SK-N-SH (cell line): ENCODE results near the gene VGLL4. TPM values are rescaled to one million over a fixed set of nuclear protein-coding genes. Genes with fewer than 3 reads are reported as not detected.

Source experiments
- CTCF ChIA-PET: fragments of 300-600, 350-600 bp; formaldehyde crosslinking; extraction: SDS; loops from one replicate; lab custom pipeline; 2021; lab: Yijun Ruan, JAX
- POLR2A ChIA-PET: fragments of 350-600 bp; sonication (Branson Sonifier 250); formaldehyde crosslinking; extraction: SDS; loops from one replicate; lab custom pipeline; 2020; ENCODE audit warnings: antibody characterized with exemption, inconsistent platforms; lab: Yijun Ruan, JAX
- DNase-seq: peaks from one replicate; pipeline ENCODE4 v3.0.0; 2012
- H2AFZ ChIP-seq: fragments of 200-600 bp; sonication (generic); 2 replicates; pipeline ENCODE4 v1.8.1; 2016; ENCODE audit warnings: antibody characterized with exemption, mild to moderate bottlenecking, low read depth
- H3F3A ChIP-seq: fragments of 200-600 bp; sonication (generic); replicated peaks from 2 replicates; pipeline ENCODE3; 2016; ENCODE audit warnings: antibody characterized with exemption, mild to moderate bottlenecking; ENCODE audit not compliant: insufficient read depth
- H3K27ac ChIP-seq, 2 experiments: fragments of 200-500 bp in 1 of 2; fragments of 200-600 bp in 1 of 2; sonication (Bioruptor generic) in 1 of 2; sonication (generic), shearing (Covaris generic) in 1 of 2; 2 replicates each; pipeline versions ENCODE4 v1.5.1 to v1.6.1; 2014 to 2016; ENCODE audit warnings: low read depth in 2 of 2, inconsistent platforms in 1 of 2, low read length in 1 of 2, mild to moderate bottlenecking in 1 of 2, mixed read lengths in 1 of 2
- H3K27me3 ChIP-seq: fragments of 200-600 bp; sonication (generic), shearing (Covaris generic); 2 replicates; pipeline ENCODE4 v1.6.1; 2016; ENCODE audit warnings: mixed run types; ENCODE audit not compliant: insufficient read depth
- H3K36me3 ChIP-seq, 2 experiments: fragments of 200-500 bp in 1 of 2; fragments of 200-600 bp in 1 of 2; sonication (Bioruptor generic) in 1 of 2; sonication (generic) in 1 of 2; replicated peaks in 1 of 2; 2 replicates each; pipeline versions ENCODE3 to v1.5.1; 2014 to 2016; ENCODE audit warnings: low read length in 1 of 2, mild to moderate bottlenecking in 1 of 2; ENCODE audit not compliant: insufficient read depth in 2 of 2, control insufficient read depth in 1 of 2
- H3K4me1 ChIP-seq, 2 experiments: fragments of 200-500 bp in 1 of 2; fragments of 200-600 bp in 1 of 2; sonication (Bioruptor generic) in 1 of 2; sonication (generic), shearing (Covaris generic) in 1 of 2; 2 replicates each; pipeline versions ENCODE4 v1.5.1 to v1.6.1; 2014 to 2016; ENCODE audit warnings: low read depth in 1 of 2, low read length in 1 of 2, mixed run types in 1 of 2; ENCODE audit not compliant: insufficient read depth in 2 of 2, control insufficient read depth in 1 of 2
- H3K4me2 ChIP-seq: fragments of 200-600 bp; sonication (generic), shearing (Covaris generic); 2 replicates; pipeline ENCODE4 v1.6.1; 2017; ENCODE audit warnings: mixed run types
- H3K4me3 ChIP-seq, 2 experiments: fragments of 200-500 bp in 1 of 2; fragments of 200-600 bp in 1 of 2; sonication (Bioruptor generic) in 1 of 2; sonication (generic), shearing (Covaris generic) in 1 of 2; 2 replicates each; pipeline versions ENCODE4 v1.5.1 to v1.8.1; 2014 to 2016; ENCODE audit warnings: low read depth in 2 of 2, inconsistent platforms in 1 of 2, low read length in 1 of 2, mild to moderate bottlenecking in 1 of 2, mixed read lengths in 1 of 2, moderate library complexity in 1 of 2
- H3K79me2 ChIP-seq: fragments of 200-600 bp; sonication (generic); 2 replicates; pipeline ENCODE4 v1.8.1; 2017; ENCODE audit warnings: mild to moderate bottlenecking; ENCODE audit not compliant: insufficient read depth
- H3K9ac ChIP-seq: fragments of 200-600 bp; sonication (generic); 2 replicates; pipeline ENCODE4 v1.6.1; 2017; ENCODE audit warnings: mixed run types
- H3K9me2 ChIP-seq: fragments of 200-600 bp; sonication (generic); 2 replicates; pipeline ENCODE4 v1.6.1; 2017; ENCODE audit warnings: mixed run types
- H3K9me3 ChIP-seq: fragments of 200-600 bp; sonication (generic); 2 replicates; pipeline ENCODE4 v1.6.1; 2017; ENCODE audit warnings: mixed run types, mild to moderate bottlenecking, moderate library complexity
- H4K20me1 ChIP-seq: fragments of 200-600 bp; sonication (generic); 2 replicates; pipeline ENCODE4 v1.6.1; 2017; ENCODE audit warnings: mild to moderate bottlenecking, mixed run types; ENCODE audit not compliant: insufficient read depth
- ELF1 ChIP-seq: IDR thresholded peaks from 2 replicates; pipeline ENCODE4 v1.4.0; 2012
- JUND ChIP-seq: IDR thresholded peaks from 2 replicates; pipeline ENCODE4 v1.4.0; 2012
- MXI1 ChIP-seq: IDR thresholded peaks from 2 replicates; pipeline ENCODE4 v1.6.1; 2012; ENCODE audit warnings: mild to moderate bottlenecking, low read depth, low read length, improper control_type of control experiment
- TCF12 ChIP-seq: IDR thresholded peaks from 2 replicates; pipeline ENCODE4 v1.4.0; 2012
- USF1 ChIP-seq: IDR thresholded peaks from 2 replicates; pipeline ENCODE4 v1.4.0; 2012; ENCODE audit warnings: low read depth, borderline replicate concordance
- polyA plus RNA-seq, 3 experiments: library from polyadenylated mRNA; depleted of rRNA; stranded (reverse); fragments of >200 nt; gene quantifications; 2 replicates each; pipeline ENCODE4 v1.2.3, GENCODE V29; 2012
- small RNA-seq, 7 experiments: library from RNA; depleted of rRNA; stranded (forward); fragments of <200 nt; gene quantifications; one replicate each; pipeline ENCODE3, GENCODE V24; 2012

Gene VGLL4
- polyA plus RNA-seq, 1 of the 3 experiments (the other 2 are of a cell fraction) = 48.9 TPM

- Histone ChIP-seq H3K9me2 (no peaks in the 10 kb centered on the region), H3K9me3 (no peaks in the 10 kb centered on the region), H2AFZ (no peak overlapping the region), H3K4me1 (peaks cover 30 to 31% of the 10 kb centered on the region in 2 experiments), H3K79me2 (peaks cover 6% of the 10 kb centered on the region; the same call in 1 of the 2 replicates), H3K4me2 (no peak overlapping the region), H3K36me3 (no peaks in the 10 kb centered on the region), H3K27ac (peak overlapping the region; percentile 39 to 94; a peak in 2 of 4 replicates), H3F3A (peaks cover 22% of the 10 kb centered on the region), H4K20me1 (no peaks in the 10 kb centered on the region), H3K27me3 (no peaks in the 10 kb centered on the region), H3K9ac (no peak overlapping the region), H3K4me3 (no peak overlapping the region)
- ChIA-PET POLR2A (no interaction called here), CTCF (interaction anchor here (1.3 kb wide), 1 partner anchor 129 kb away, joined by 3 read pairs; no protein-coding TSS in a partner anchor)
- no peak for DNase-seq
- no peak for TF ChIP-seq JUND
- no peak for TF ChIP-seq ELF1
- TF ChIP-seq MXI1 = no peak
- no peak for TF ChIP-seq TCF12
- peak; percentile 66; the same call in 1 of the 2 replicates for TF ChIP-seq USF1
Observed at GRCh38 chr3:11507719-11508118, 136.0 kb downstream of the VGLL4 start.

Small RNA genes within 50 kb of the gene (small RNA-seq; reads per million reads assigned to genes)
- 0 to 1.1 (median 0) reads per million in 7 experiments for gene AC022001.1

Other genes with a start within 250 kb of the VGLL4 start
- 14.3 and 16.6 TPM in 2 replicates for gene TAMM41, start 203.0 kb upstream of the VGLL4 start, polyA plus RNA-seq (2012; rRNA removed)